ENCODE measurements around the gene CALD1.

GRCh38 chr7:134963036-134963435 is 183.6 kb downstream of the CALD1 start:
- no peak for TF ChIP-seq POLR2AphosphoS5 (IDR thresholded peaks at IDR 0.05)
- no peak for TF ChIP-seq EP300 (IDR thresholded peaks at IDR 0.05)

All from upper lobe of left lung (tissue), 4 donors.